HG02840 (cell line): ENCODE measurements around the gene ANKLE1.

Source experiments
- ATAC-seq: cut with Tn5 transposase; IDR thresholded peaks from one replicate; pipeline ENCODE4 v1.9.1; 2021; ENCODE audit warnings: mild to moderate bottlenecking, moderate library complexity, moderate number of reproducible peaks; ENCODE audit not compliant: unreplicated experiment, low FRiP score

Gene ANKLE1

GRCh38 chr19:17324357-17325114 is 42.8 kb downstream of the ANKLE1 start:
- no peak for ATAC-seq

- no peak for ATAC-seq
Observed at GRCh38 chr19:17325133-17325532, 43.4 kb downstream of the ANKLE1 start.

GRCh38 chr19:17325881-17326594 is 44.3 kb downstream of the ANKLE1 start:
- ATAC-seq: no peak

GRCh38 chr19:17326595-17326966 is 44.9 kb downstream of the ANKLE1 start:
- ATAC-seq: no peak

GRCh38 chr19:17327068-17327653 is 45.5 kb downstream of the ANKLE1 start:
- no peak for ATAC-seq

GRCh38 chr19:17327654-17328516 is 46.2 kb downstream of the ANKLE1 start:
- ATAC-seq: no peak

GRCh38 chr19:17328517-17329365 is 47.0 kb downstream of the ANKLE1 start:
- no peak for ATAC-seq

GRCh38 chr19:17329366-17330261 is 47.9 kb downstream of the ANKLE1 start:
- ATAC-seq: no peak

- ATAC-seq: no peak
Observed at GRCh38 chr19:17330262-17331044, 48.8 kb downstream of the ANKLE1 start.

GRCh38 chr19:17331045-17331558 is 49.4 kb downstream of the ANKLE1 start:
- ATAC-seq: no peak

GRCh38 chr19:17332360-17332676 is 50.6 kb downstream of the ANKLE1 start:
- no peak for ATAC-seq

GRCh38 chr19:17332677-17333581 is 51.2 kb downstream of the ANKLE1 start:
- ATAC-seq: no peak

- peak; percentile 3 for ATAC-seq
Observed at GRCh38 chr19:17333611-17334413, 52.1 kb downstream of the ANKLE1 start.

- ATAC-seq: peak; percentile 42
Observed at GRCh38 chr19:17334414-17335409, 53.0 kb downstream of the ANKLE1 start, which contains the start of gene ANO8. TSS of gene ANO8 (minus strand) at chr19:17334855. CDS start at chr19:17334670, 185 bp downstream.

GRCh38 chr19:17335575-17335974 is 53.9 kb downstream of the ANKLE1 start:
- ATAC-seq: no peak
